AG08396 (cell line): ENCODE results near the gene RAB1A.
A peak's percentile ranks its signal among the peaks of the same experiment; 100 is the strongest.

Experiments used
- DNase-seq: peaks from one replicate; pipeline ENCODE4 v3.0.0; 2012; ENCODE audit warnings: low spot score, mixed read lengths

Gene RAB1A

DNA sequence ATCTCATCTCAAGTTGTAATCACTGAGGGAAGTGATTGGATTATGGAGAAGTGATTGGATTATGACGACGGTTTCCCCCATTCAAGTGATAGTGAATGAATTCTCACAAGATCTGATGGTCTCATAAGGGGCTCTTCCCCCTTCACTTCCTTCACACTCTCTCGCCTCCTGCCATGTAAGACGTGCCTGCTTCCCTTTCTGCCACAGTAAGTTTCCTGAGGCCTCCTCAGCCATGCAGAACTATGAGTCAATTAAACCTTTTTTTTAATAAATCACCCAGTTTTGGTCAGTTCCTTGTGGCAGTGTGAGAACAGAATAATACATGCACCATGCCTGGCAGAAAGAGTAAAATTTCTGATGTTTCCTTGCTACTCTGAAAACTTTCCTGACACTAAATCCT, 37.1 kb downstream of the RAB1A start:
- no peak for DNase-seq

DNA sequence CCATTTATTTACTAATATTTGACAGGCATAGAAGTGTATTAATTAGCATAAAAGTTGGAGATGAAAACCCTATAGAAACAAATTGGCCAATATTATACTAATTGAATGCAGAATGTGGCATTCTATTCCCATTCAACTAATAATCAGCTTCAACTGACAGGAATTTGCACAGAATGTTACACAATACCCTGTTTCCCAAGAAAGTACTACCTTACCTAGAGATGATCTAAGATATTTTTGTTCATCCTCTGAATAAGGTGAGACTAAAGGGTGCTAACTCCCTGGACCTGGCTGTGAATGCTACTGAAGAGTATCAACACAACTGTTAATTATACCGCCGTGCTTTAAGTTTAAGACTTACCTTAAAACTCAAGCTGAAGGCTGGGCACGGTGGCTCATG, 44.8 kb downstream of the RAB1A start:
- no peak for DNase-seq

- DNase-seq = no peak
These were observed 48.6 kb downstream of the RAB1A start for GRCh38 chr2:65081232-65081685.

- DNase-seq = no peak
These were observed 50.9 kb downstream of the RAB1A start for GRCh38 chr2:65079017-65079416.

DNA sequence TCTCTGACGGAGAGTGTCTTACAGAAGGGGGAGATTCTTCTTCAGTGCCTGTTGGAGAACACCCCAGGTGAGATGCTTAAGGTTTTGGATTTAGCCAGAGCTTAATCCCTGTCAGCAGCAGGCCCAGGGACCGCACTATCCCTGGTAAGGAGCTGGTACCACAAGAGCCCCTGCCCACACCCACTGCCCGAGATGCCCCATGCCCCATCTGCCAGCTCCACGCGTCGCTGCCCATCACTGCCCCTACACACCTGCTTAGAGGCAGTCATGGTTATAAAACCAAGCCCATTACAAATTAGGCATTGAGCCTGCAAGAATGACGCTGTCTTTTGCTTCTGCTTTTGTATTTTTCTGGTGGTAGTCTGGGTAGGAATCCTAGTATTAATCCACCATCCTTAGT, 52.0 kb downstream of the RAB1A start:
- DNase-seq = no peak

DNA sequence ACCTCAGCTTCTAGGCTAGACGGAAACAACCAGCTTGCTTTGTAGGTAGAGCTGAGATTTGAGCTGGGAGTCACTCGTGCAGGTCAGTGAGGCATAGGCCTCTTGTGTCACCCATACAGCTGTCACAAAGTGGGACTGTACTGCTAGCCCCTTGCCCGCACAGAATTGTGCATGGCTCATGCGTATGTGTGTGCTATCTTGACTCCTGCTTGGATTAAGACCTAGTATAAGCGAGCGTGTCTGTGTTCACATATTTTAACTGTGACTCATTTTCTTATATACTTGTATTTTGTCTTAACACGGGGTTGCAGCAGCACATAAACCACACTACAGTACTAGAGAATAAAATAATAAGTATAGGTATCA, 53.6 kb downstream of the RAB1A start:
- DNase-seq = peak; percentile 35

DNA sequence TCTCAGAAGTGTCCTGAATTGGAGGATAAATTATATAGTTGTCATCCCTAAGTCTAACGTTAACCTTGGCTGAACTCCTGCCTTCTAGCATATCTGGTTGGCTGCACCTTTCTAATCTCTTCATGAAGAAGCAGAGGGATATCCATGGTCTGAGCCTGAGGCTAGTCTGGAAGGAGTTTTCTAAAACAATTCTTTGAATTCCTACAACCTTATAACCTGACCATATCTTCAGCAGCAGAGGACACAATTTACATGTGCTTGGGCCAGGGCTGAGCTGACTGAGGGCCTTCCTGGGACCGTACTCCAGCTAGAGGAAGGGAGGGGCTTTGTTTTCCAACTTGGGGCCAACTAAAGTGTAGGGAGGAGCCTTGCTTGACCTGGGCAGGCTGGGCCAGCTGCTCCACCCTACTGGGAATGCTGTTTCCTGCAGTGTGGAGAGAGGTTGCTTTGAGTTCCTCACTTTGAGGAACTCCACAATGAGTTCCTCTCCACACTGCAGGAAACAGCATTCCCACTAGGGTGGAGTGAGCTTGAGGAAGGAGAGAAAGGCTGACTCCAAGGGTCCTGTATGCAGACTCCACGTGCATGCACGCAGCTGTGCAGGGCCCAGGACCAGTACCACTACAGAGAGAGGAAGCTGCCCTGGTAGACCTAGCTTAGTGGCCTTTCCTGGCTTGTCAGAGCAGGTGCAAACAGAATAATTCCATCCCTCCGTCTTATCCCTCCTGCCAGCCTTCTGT, 54.1 kb downstream of the RAB1A start:
- no peak for DNase-seq

DNA sequence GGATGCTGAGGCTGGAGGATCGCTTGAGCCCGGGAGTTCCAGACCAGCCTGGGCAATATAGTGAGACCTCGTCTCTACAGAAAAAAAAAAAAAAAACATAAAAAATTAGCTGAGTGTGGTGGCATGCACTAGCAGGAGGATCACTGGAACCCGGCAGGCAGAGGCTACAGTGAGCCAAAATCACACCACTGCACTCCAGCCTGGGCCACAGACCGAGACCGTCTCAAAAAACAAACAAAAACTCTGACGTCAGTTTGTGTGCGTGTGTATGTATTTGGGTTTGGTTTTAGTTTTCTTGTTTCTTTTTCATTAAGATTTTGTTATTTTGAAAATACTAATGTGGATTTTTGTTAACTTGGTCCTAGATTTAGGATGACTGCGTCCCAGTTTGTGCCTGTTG, 54.7 kb downstream of the RAB1A start:
- no peak for DNase-seq

GRCh38 chr2:65073879-65074565, 55.9 kb downstream of the RAB1A start:
- no peak for DNase-seq

DNA sequence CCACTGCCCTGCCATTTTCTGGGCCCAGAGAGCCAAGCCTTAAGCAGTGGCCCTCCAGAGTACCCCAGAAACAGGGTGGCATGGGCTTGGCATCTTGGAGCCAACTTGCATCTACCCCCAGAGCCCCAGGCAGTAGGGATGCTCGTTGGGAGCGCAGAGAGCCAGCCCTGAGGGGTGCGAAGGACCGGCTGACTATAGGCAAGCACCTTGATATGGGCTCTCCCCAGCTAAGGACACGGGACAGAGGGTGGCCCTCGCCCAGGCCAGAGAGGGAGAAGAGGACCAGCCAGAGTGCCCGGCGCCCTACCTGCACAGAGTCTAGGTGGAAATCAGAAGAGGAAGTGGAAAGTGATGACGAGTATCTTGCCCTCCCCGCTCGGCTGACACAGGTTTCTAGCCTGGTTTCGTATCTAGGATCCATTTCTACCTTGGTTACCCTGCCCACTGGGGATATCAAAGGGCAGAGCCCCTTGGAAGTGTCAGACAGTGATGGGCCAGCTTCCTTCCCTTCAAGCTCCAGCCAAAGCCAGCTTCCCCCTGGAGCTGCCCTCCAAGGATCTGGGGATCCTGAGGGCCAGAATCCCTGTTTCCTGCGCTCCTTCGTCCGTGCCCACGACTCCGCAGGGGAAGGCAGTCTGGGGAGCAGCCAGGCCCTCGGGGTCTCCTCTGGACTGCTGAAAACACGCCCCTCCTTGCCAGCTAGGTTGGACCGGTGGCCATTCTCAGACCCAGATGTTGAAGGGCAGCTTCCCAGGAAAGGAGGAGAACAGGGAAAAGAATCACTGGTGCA, 57.5 kb downstream of the RAB1A start:
- DNase-seq = no peak

- no peak for DNase-seq
These were observed 58.3 kb downstream of the RAB1A start for GRCh38 chr2:65071499-65072180.

- no peak for DNase-seq
These were observed 59.0 kb downstream of the RAB1A start for GRCh38 chr2:65070856-65071255.

DNA sequence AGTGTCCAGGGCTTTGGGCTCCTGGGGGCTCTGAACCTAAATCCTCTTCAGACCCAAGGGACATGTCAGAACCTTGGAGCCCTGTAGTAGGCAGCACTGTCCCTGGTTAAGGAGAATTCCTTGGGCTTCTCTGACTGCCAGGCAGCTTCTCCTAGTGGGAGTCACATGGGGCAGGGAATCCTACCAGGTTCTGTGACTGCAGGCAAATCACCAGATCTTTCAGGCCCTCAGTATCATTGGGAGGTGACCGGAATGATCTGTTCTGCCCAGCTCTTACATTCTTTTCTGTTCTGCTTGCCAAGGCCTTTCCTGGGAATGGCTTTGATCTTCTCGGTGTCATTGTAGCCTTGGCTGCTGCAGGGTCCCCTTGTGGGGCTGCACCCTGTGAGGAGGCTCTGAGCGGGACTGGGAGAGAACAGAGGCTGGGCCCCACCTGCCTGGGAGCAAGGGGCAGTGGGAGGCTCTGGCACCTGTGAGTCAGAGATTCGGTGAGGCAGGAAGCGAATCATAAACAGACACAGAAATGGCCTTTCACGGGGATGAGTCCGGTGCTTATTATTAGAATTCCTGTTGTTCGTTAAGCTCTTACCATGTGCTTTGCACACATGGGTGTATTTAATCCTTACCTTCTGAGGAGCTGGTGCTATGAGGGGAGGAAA, 59.6 kb downstream of the RAB1A start:
- peak; percentile 47 for DNase-seq

DNA sequence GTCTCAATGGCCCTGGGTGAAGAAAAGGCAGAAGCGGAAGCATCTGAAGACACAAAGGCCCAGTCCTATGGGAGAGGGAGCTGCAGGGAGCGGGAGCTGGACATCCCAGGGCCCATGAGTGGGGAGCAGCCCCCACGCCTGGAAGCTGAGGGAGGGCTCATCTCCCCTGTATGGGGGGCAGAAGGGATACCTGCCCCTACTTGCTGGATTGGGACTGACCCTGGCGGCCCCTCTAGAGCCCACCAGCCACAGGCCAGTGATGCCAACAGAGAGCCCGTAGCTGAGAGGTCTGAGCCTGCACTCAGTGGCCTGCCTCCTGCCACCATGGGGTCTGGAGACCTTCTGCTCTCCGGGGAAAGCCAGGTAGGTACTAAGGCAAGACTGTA, 60.5 kb downstream of the RAB1A start:
- no peak for DNase-seq

DNA sequence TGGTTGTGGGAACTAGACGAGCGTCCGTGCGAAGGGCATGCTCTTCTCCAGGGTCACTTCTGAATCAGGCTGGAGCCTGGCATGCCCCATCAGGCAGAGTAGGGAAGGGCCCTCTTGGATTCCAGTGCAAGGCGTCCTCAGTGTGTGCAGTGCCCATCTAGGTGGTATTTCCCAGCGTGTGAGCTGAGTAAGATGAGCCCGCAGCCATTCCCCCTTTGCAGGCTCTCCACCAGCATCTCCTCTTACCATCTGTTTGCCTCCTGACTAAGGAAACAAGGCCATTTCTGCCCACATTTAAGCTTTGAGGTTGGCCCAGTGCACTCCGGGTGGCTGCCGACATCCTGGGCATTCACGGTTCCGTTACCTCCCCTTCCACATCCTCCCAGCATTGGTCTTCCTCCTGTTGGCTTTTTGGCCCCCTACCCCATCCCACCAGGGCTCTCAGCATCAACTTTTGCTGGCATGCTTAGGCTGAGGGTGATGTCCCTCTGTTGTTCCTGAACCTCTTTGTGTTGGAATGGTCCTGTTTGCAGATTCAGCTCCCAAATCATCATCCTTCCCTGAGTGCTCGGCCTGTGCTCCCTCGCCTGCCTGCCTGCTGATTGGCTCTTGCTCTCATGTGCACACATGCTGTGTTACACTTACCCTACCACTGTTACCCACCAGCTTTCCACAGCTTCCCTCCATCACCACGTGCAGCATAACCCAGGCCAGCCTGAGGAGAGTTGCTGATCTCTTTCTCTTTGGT, 61.9 kb downstream of the RAB1A start:
- no peak for DNase-seq

- peak; percentile 58 for DNase-seq
These were observed 65.0 kb downstream of the RAB1A start for GRCh38 chr2:65064728-65065552.

DNA sequence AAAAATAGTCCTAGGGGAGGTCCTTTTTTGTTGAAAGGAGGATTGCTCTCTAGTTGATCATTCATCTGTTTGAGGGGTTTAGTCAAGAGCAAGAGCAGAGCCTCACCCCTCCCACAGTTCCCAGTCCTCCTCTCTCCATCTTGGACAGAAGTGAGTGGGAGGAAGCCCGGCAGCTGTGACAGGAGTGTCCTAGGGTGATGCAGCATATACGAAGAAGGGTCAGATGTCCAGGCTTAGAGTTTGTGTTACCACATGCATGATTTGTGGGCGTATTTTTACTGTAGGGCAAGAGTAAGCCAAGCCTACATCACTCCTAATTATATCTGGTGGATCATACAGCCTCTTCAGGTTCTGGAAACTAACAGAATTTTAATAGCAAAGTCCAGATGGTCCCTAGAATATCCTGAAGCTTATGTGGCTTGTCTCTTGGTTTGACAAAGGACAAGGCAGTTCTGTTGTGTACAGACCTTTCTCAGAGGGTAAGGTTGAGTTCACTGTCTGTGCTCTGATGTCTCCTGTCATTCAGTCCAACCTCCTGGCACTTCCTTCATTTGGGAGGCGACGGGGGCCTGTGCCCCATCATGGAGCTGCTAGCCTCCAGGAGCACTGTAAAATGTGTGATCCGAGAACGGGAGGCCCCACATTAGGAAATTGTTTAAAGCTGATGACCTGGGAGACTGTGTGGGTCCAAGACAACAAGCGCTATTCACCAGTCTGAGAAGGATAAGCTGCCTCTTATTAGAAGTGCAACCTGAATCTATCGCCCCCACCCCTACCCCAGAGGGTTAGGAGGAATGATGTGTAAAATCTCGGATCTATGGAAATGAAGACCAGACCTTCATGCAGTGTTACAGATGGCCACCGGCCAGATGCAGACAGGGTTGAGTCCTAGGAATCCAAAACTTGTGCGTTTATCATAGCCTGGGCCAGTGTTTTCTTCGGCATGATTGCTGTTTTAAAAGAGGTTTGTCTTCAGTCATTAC, 66.8 kb downstream of the RAB1A start:
- no peak for DNase-seq

GRCh38 chr2:65061910-65062339, 68.0 kb downstream of the RAB1A start:
- DNase-seq = no peak
